ENCODE data around the gene TUBGCP6. TPM values are rescaled to one million over a fixed set of nuclear protein-coding genes. Genes with fewer than 3 reads are reported as not detected.

Gene TUBGCP6
- total and polyA plus RNA-seq, 9 donors: 7.5 to 52.2 (median 40.8) TPM

- no peak for TF ChIP-seq POLR2A (IDR thresholded peaks at IDR 0.05)
- no peak for TF ChIP-seq CTCF (IDR thresholded peaks at IDR 0.05)
- no peak for TF ChIP-seq EP300 (IDR thresholded peaks at IDR 0.05)
- no peak for DNase-seq
- Histone ChIP-seq H3K27ac (no peak overlapping the region), H3K36me3 (no peaks in the 10 kb centered on the region), H3K4me3 (no peak overlapping the region), H3K4me1 (ENCODE audit: insufficient read depth) (peaks cover 3% of the 10 kb centered on the region), H3K9me3 (no peaks in the 10 kb centered on the region), H3K27me3 (no peaks in the 10 kb centered on the region)
- intact Hi-C loops (cut with DNase I): no loop called here
- 72 to 77% (median 75%) methylated on average over 10 to 11 of the region's 11 CpGs for WGBS, 3 donors
Observed at GRCh38 chr22:50236731-50237409, 8.0 kb downstream of the TUBGCP6 start.

- no peak for TF ChIP-seq EP300 (IDR thresholded peaks at IDR 0.05)
- no peak for TF ChIP-seq CTCF (IDR thresholded peaks at IDR 0.05)
- no peak for TF ChIP-seq POLR2A (IDR thresholded peaks at IDR 0.05)
- H3K4me3 ChIP-seq: no peak overlapping the region
- no peaks in the 10 kb centered on the region for H3K4me1 ChIP-seq (ENCODE audit: insufficient read depth)
- H3K27me3 ChIP-seq: no peaks in the 10 kb centered on the region
- H3K36me3 ChIP-seq: no peaks in the 10 kb centered on the region
- no peak overlapping the region for H3K27ac ChIP-seq
- intact Hi-C loops (cut with DNase I): no loop called here
- DNase-seq: no peak
- WGBS, 3 donors: 84 to 92% (median 88%) methylated on average over 18 of the region's 18 CpGs
- no peaks in the 10 kb centered on the region for H3K9me3 ChIP-seq
Observed at GRCh38 chr22:50233223-50233622, 11.6 kb downstream of the TUBGCP6 start.

GRCh38 chr22:50232481-50233151 lies 12.2 kb downstream of the TUBGCP6 start:
- H3K27me3 ChIP-seq: no peaks in the 10 kb centered on the region
- no peak overlapping the region for H3K27ac ChIP-seq
- H3K4me3 ChIP-seq: no peak overlapping the region
- intact Hi-C loops (cut with DNase I): no loop called here
- H3K9me3 ChIP-seq: no peaks in the 10 kb centered on the region
- H3K36me3 ChIP-seq: no peaks in the 10 kb centered on the region
- no peak for TF ChIP-seq EP300 (IDR thresholded peaks at IDR 0.05)
- no peak for TF ChIP-seq CTCF (IDR thresholded peaks at IDR 0.05)
- TF ChIP-seq POLR2A (IDR thresholded peaks at IDR 0.05): no peak
- WGBS, 3 donors: 83 to 86% (median 84%) methylated on average over 20 of the region's 20 CpGs
- no peak for DNase-seq
- no peaks in the 10 kb centered on the region for H3K4me1 ChIP-seq (ENCODE audit: insufficient read depth)

- DNase-seq: no peak
- 93 to 94% (median 93%) methylated on average over 16 of the region's 16 CpGs for WGBS, 3 donors
- Histone ChIP-seq H3K36me3 (no peaks in the 10 kb centered on the region), H3K9me3 (no peaks in the 10 kb centered on the region), H3K27me3 (no peaks in the 10 kb centered on the region), H3K27ac (no peak overlapping the region), H3K4me3 (no peak overlapping the region), H3K4me1 (ENCODE audit: insufficient read depth) (no peaks in the 10 kb centered on the region)
- intact Hi-C loops (cut with DNase I): no loop called here
- no peak for TF ChIP-seq POLR2A (IDR thresholded peaks at IDR 0.05)
- TF ChIP-seq EP300 (IDR thresholded peaks at IDR 0.05): no peak
- TF ChIP-seq CTCF (IDR thresholded peaks at IDR 0.05): no peak
Observed at GRCh38 chr22:50229370-50229769, 15.5 kb downstream of the TUBGCP6 start.
